RWPE2 (cell line): ENCODE measurements around the gene PRKG1.
A peak's percentile ranks its signal among the peaks of the same experiment; 100 is the strongest.

ENCODE experiments used
- ATAC-seq: fragments of 200-7000 bp; cut with Tn5 transposase; 3 replicates; pipeline ENCODE4 v1.9.1; 2021; ENCODE audit warnings: low read depth
- DNase-seq: peaks from one replicate; pipeline ENCODE4 v3.0.0-alpha.2; 2020; ENCODE audit warnings: low spot score
- H3K27ac ChIP-seq: fragments of 450-650 bp; 2 replicates; pipeline ENCODE4 v1.5.1; 2017; ENCODE audit warnings: mild to moderate bottlenecking; ENCODE audit not compliant: poor library complexity, severe bottlenecking
- H3K27me3 ChIP-seq: fragments of 250-450 bp; sonication (Bioruptor Pico); 2 replicates; pipeline ENCODE4 v1.5.1; 2021; ENCODE audit warnings: mild to moderate bottlenecking, moderate library complexity; ENCODE audit not compliant: insufficient read depth, poor library complexity, severe bottlenecking
- H3K36me3 ChIP-seq: fragments of 250-450 bp; sonication (Bioruptor Pico); 2 replicates; pipeline ENCODE4 v1.5.1; 2020; ENCODE audit warnings: low read depth, mild to moderate bottlenecking, moderate library complexity
- H3K4me1 ChIP-seq: fragments of 250-450 bp; sonication (Bioruptor Pico); 2 replicates; pipeline ENCODE4 v1.5.1; 2021; ENCODE audit warnings: mild to moderate bottlenecking, moderate library complexity; ENCODE audit not compliant: insufficient read depth, poor library complexity, severe bottlenecking
- H3K4me3 ChIP-seq: fragments of 250-450 bp; sonication (Bioruptor Pico); 2 replicates; pipeline ENCODE4 v1.5.1; 2021; ENCODE audit warnings: mild to moderate bottlenecking, moderate library complexity; ENCODE audit not compliant: severe bottlenecking
- H3K9me3 ChIP-seq: fragments of 250-450 bp; sonication (Bioruptor Pico); 2 replicates; pipeline ENCODE4 v1.5.1; 2021; ENCODE audit warnings: mild to moderate bottlenecking, moderate library complexity; ENCODE audit not compliant: severe bottlenecking
- TF ChIP-seq, protein P1 (sequence below): fragments of 450-650 bp; IDR thresholded peaks from one replicate; pipeline ENCODE4 v1.5.1; 2017; ENCODE audit warnings: mild to moderate bottlenecking, moderate library complexity; ENCODE audit not compliant: poor library complexity, severe bottlenecking

PRKG1 gene

DNA sequence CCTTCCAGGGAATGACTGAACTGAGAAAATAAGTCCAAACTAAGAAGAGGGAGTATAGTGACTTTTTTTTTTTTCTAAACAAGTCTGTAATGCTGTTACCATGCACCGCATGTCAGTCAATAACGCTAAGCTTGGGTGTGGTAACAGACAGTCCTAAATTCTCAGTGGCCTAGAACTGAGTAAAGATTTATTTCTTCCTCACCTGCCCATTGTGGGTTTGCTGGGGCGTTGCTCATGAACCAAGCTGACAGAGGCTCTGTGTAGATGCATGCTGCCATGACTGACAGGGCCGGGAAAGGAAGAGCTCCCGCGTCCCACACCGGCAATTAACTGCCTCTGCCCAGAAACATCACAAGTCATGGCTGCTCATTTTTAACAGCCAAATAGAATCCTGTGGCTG lies 25.5 kb upstream of the PRKG1 start:
- H3K4me1 ChIP-seq: no peaks in the 10 kb centered on the region
- no peaks in the 10 kb centered on the region for H3K36me3 ChIP-seq
- peaks cover 5% of the 10 kb centered on the region for H3K27me3 ChIP-seq
- no peak overlapping the region for H3K4me3 ChIP-seq
- TF ChIP-seq, protein P1, sequence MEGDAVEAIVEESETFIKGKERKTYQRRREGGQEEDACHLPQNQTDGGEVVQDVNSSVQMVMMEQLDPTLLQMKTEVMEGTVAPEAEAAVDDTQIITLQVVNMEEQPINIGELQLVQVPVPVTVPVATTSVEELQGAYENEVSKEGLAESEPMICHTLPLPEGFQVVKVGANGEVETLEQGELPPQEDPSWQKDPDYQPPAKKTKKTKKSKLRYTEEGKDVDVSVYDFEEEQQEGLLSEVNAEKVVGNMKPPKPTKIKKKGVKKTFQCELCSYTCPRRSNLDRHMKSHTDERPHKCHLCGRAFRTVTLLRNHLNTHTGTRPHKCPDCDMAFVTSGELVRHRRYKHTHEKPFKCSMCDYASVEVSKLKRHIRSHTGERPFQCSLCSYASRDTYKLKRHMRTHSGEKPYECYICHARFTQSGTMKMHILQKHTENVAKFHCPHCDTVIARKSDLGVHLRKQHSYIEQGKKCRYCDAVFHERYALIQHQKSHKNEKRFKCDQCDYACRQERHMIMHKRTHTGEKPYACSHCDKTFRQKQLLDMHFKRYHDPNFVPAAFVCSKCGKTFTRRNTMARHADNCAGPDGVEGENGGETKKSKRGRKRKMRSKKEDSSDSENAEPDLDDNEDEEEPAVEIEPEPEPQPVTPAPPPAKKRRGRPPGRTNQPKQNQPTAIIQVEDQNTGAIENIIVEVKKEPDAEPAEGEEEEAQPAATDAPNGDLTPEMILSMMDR: no peak
- H3K9me3 ChIP-seq: no peaks in the 10 kb centered on the region
- DNase-seq: no peak
- ATAC-seq: no peak
- no peak overlapping the region for H3K27ac ChIP-seq

DNA sequence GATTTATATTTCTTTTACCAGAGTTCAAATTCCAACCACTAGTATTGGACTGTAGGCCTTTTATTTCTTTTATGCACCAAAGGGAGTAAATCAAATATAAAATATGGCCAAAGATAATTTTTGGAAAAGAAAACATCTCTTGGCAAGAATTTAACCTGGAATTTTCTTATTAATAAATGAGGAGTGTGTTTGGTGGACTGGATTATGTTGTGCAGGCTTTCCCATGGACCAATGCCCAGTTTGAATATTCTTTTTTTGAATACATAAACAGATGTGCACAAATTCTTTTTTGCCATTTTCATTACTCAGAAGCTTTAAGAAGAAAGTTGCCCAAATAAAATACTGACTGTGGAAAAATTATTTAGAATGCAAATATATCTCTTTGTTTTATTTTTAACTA lies 22.1 kb upstream of the PRKG1 start:
- TF ChIP-seq, protein P1: no peak
- Histone ChIP-seq H3K4me1 (no peaks in the 10 kb centered on the region), H3K27ac (no peak overlapping the region), H3K27me3 (peaks cover 5% of the 10 kb centered on the region), H3K4me3 (no peak overlapping the region), H3K36me3 (no peaks in the 10 kb centered on the region), H3K9me3 (no peaks in the 10 kb centered on the region)
- ATAC-seq: no peak
- no peak for DNase-seq

DNA sequence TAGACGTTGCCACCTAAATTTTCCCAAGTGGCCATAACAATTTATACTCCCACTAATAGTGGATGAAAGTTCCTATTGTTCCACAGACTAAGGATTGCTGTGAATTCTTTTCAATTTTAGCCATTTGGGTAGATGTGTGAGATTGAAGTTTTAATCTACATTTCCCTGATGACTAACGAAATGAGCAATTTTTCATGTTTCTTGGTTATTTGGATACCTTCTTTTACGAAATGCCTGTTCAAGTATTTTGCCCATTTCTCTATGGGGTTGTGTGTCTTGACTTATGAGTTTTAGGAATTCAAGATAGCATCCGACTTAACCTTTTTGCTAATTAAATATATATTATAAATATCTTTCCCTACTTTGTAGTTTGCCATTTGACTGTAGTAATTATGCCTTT lies 16.4 kb upstream of the PRKG1 start:
- Histone ChIP-seq H3K4me1 (no peaks in the 10 kb centered on the region), H3K4me3 (no peak overlapping the region), H3K36me3 (no peaks in the 10 kb centered on the region), H3K9me3 (no peaks in the 10 kb centered on the region), H3K27me3 (no peaks in the 10 kb centered on the region), H3K27ac (no peak overlapping the region)
- no peak for DNase-seq
- TF ChIP-seq, protein P1: no peak
- no peak for ATAC-seq

DNA sequence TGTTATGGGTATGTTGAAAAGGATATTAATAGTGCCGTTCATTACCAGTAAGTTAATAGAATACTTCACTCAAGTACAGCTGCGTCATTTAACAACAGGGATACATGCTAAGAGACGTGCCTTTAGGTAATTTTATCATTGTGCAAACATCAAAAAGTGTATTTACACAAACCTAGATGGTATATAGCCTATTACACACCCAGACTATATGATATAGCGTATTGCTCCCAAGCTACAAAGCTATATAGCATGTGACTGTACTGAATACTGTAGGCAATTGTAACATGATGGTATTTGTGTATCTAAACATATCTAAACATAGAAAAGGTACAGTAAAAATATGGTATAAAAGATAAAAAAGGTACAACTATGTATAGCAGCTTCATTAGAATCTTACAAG lies 11.1 kb upstream of the PRKG1 start:
- TF ChIP-seq, protein P1: no peak
- no peak for ATAC-seq
- H3K4me1 ChIP-seq: no peaks in the 10 kb centered on the region

DNA sequence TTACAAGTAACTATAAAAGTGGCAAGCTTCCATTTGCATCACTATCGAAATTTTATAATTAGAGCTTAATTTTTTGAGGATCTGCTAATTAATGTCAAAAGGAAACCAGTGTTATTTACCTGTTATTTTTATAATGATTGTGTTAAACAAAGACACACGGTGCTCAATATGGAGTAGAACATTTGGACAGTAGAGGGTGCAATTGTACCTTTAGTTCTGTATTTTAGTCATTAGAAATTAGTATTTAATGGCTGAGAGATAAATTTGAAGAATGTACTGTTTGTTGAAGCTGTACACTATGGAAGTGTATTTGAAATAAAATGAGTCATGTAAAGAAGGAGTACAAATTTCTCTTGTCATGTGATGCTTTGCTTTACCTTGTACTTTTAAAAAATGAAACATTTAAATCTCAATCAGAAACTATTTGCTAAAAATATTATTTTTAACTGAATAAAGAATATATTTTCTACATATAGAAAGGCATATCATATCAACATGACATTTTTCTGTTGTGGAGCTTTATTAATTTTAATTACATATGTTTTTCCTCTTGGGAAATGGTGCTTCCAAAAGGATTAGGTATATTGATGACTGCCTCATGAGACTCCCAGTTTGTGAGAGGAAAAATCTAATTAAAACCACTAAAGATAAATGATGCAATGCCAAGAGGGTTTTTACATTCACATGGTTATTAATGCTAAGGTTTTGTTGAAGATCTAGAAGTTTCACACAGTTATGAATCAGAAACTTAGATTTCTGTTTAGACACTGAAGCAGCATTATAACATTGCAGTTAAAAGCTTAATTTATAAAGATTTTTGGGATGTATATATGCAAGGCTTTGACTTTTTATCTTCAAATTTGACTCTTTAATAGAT lies 10.4 kb upstream of the PRKG1 start:
- TF ChIP-seq, protein P1: peak; percentile 85
- no peaks in the 10 kb centered on the region for H3K27me3 ChIP-seq
- no peak overlapping the region for H3K27ac ChIP-seq
- ATAC-seq (peak; percentile 53; the same call in 2 of the 3 replicates), DNase-seq (no peak)
- no peaks in the 10 kb centered on the region for H3K9me3 ChIP-seq
- no peaks in the 10 kb centered on the region for H3K4me1 ChIP-seq
- no peak overlapping the region for H3K4me3 ChIP-seq
- no peaks in the 10 kb centered on the region for H3K36me3 ChIP-seq

More for the DNA sequence above, 11.1 kb upstream of the PRKG1 start:
- no peaks in the 10 kb centered on the region for H3K27me3 ChIP-seq
- no peak for DNase-seq
- H3K27ac ChIP-seq: no peak overlapping the region
- no peaks in the 10 kb centered on the region for H3K9me3 ChIP-seq
- H3K4me3 ChIP-seq: no peak overlapping the region
- no peaks in the 10 kb centered on the region for H3K36me3 ChIP-seq
